Neural cell (in vitro differentiated cells): ENCODE results near the gene SCLY.

Experiments used
- CTCF ChIP-seq: fragments of 450-650 bp; IDR thresholded peaks from 2 replicates; pipeline ENCODE4 v1.5.1; 2014; ENCODE audit warnings: antibody characterized with exemption, mild to moderate bottlenecking, moderate library complexity; ENCODE audit not compliant: poor library complexity, severe bottlenecking
- EP300 ChIP-seq: fragments of 450-650 bp; conservative IDR thresholded peaks from 2 replicates; pipeline ENCODE4 v1.6.1; 2014; ENCODE audit warnings: antibody characterized with exemption, mild to moderate bottlenecking, moderate library complexity; ENCODE audit not compliant: poor library complexity, severe bottlenecking

GRCh38 chr2:238069021-238069709 lies 8.4 kb downstream of the SCLY start:
- no peak for TF ChIP-seq CTCF
- no peak for TF ChIP-seq EP300
